H9 (cell line): ENCODE results near the gene NECAB2. TPM values are rescaled to one million over a fixed set of nuclear protein-coding genes. Genes with fewer than 3 reads are reported as not detected.

Experiments
- DNase-seq: peaks from one replicate; pipeline ENCODE4 v3.0.0-alpha.2; 2017
- H2AFZ ChIP-seq: one replicate; pipeline ENCODE4 v1.6.1; 2013; ENCODE audit warnings: mild to moderate bottlenecking, low read length, control low read depth, moderate library complexity
- H2AK5ac ChIP-seq: 2 replicates; pipeline ENCODE4 v1.6.1; 2013; ENCODE audit warnings: low read length, control low read depth, mixed read lengths; ENCODE audit not compliant: insufficient read length
- H2BK120ac ChIP-seq: one replicate; pipeline ENCODE4 v1.6.1; 2013; ENCODE audit warnings: low read depth, mild to moderate bottlenecking, low read length, control low read depth, inconsistent platforms; ENCODE audit not compliant: poor library complexity, severe bottlenecking
- H2BK12ac ChIP-seq: 2 replicates; pipeline ENCODE4 v1.6.1; 2013; ENCODE audit warnings: low read length, control low read depth, mixed read lengths, low read depth; ENCODE audit not compliant: insufficient read length
- H2BK15ac ChIP-seq: 2 replicates; pipeline ENCODE4 v1.6.1; 2013; ENCODE audit warnings: low read depth, low read length, control low read depth
- H2BK20ac ChIP-seq: one replicate; pipeline ENCODE4 v1.6.1; 2013; ENCODE audit warnings: low read depth, mild to moderate bottlenecking, low read length, control low read depth, inconsistent platforms; ENCODE audit not compliant: poor library complexity, severe bottlenecking
- H2BK5ac ChIP-seq: 2 replicates; pipeline ENCODE4 v1.6.1; 2013; ENCODE audit warnings: low read length, control low read depth, mixed read lengths; ENCODE audit not compliant: insufficient read length
- H3K14ac ChIP-seq: 2 replicates; pipeline ENCODE4 v1.6.1; 2013; ENCODE audit warnings: low read length, control low read depth; ENCODE audit not compliant: insufficient read depth
- H3K18ac ChIP-seq: 2 replicates; pipeline ENCODE4 v1.6.1; 2013; ENCODE audit warnings: low read depth, mild to moderate bottlenecking, mixed read lengths, low read length, control low read depth; ENCODE audit not compliant: insufficient read length
- H3K23ac ChIP-seq: 2 replicates; pipeline ENCODE4 v1.6.1; 2013; ENCODE audit warnings: low read length, control low read depth, mixed read lengths, low read depth; ENCODE audit not compliant: insufficient read length
- H3K23me2 ChIP-seq: 2 replicates; pipeline ENCODE4 v1.6.1; 2013; ENCODE audit warnings: low read depth, mild to moderate bottlenecking, mixed read lengths, low read length, control low read depth; ENCODE audit not compliant: insufficient read length, poor library complexity, severe bottlenecking
- H3K27ac ChIP-seq: 2 replicates; pipeline ENCODE4 v1.5.1; 2013; ENCODE audit warnings: low read length, control low read depth, mixed read lengths, low read depth; ENCODE audit not compliant: insufficient read length
- H3K27me3 ChIP-seq: 2 replicates; pipeline ENCODE4 v1.6.1; 2013; ENCODE audit warnings: low read length, control low read depth, inconsistent platforms; ENCODE audit not compliant: insufficient read depth
- H3K4ac ChIP-seq: 2 replicates; pipeline ENCODE4 v1.6.1; 2013; ENCODE audit warnings: low read depth, mild to moderate bottlenecking, control low read depth, inconsistent platforms, low read length, moderate library complexity
- H3K4me1 ChIP-seq: 2 replicates; pipeline ENCODE4 v1.6.1; 2013; ENCODE audit warnings: low read length, control low read depth, inconsistent platforms; ENCODE audit not compliant: insufficient read depth
- H3K4me2 ChIP-seq: 2 replicates; pipeline ENCODE4 v1.6.1; 2013; ENCODE audit warnings: low read length, control low read depth, mixed read lengths; ENCODE audit not compliant: insufficient read length, insufficient read depth
- H3K56ac ChIP-seq: 2 replicates; pipeline ENCODE4 v1.6.1; 2013; ENCODE audit warnings: low read depth, mild to moderate bottlenecking, mixed read lengths, low read length, control low read depth; ENCODE audit not compliant: insufficient read length
- H3K79me1 ChIP-seq: 2 replicates; pipeline ENCODE4 v1.6.1; 2013; ENCODE audit warnings: low read depth, mild to moderate bottlenecking, moderate library complexity, low read length, control low read depth, inconsistent platforms; ENCODE audit not compliant: insufficient read depth, poor library complexity, severe bottlenecking
- H3K79me2 ChIP-seq: 2 replicates; pipeline ENCODE4 v1.6.1; 2013; ENCODE audit warnings: low read length, control low read depth, inconsistent platforms; ENCODE audit not compliant: insufficient read depth
- H3K9ac ChIP-seq: 2 replicates; pipeline ENCODE4 v1.6.1; 2013; ENCODE audit warnings: low read length, control low read depth, mixed read lengths; ENCODE audit not compliant: insufficient read length; ENCODE audit errors: extremely low read depth
- H3K9me3 ChIP-seq: one replicate; pipeline ENCODE4 v1.6.1; 2013; ENCODE audit warnings: low read depth, low read length, inconsistent platforms; ENCODE audit not compliant: control insufficient read depth
- H3T11ph ChIP-seq: one replicate; pipeline ENCODE4 v1.6.1; 2013; ENCODE audit warnings: mild to moderate bottlenecking, low read length, control low read depth, inconsistent platforms
- H4K20me1 ChIP-seq: one replicate; pipeline ENCODE4 v1.6.1; 2013; ENCODE audit not compliant: control insufficient read depth, insufficient read length, insufficient read depth
- H4K5ac ChIP-seq: 2 replicates; pipeline ENCODE4 v1.6.1; 2013; ENCODE audit warnings: low read depth, mild to moderate bottlenecking, mixed read lengths, low read length, control low read depth; ENCODE audit not compliant: insufficient read length
- H4K8ac ChIP-seq: replicated peaks from 2 replicates; pipeline ENCODE4 v1.6.1; 2013; ENCODE audit warnings: low read length, control low read depth, mixed read lengths, low read depth; ENCODE audit not compliant: insufficient read length
- H4K91ac ChIP-seq: 2 replicates; pipeline ENCODE4 v1.6.1; 2013; ENCODE audit warnings: low read depth, mild to moderate bottlenecking, moderate library complexity, mixed read lengths, low read length, control low read depth; ENCODE audit not compliant: insufficient read length
- H3K27ac Mint-ChIP-seq, 3 experiments: 2 replicates in 2 of 3; 3 replicates in 1 of 3; pipeline ENCODE4 v1.8.0; 2020 to 2021; ENCODE audit warnings: mixed read lengths in 3 of 3, mild to moderate bottlenecking in 1 of 3, moderate library complexity in 1 of 3
- H3K27me3 Mint-ChIP-seq: 2 replicates; pipeline ENCODE4 v1.8.0; 2021; ENCODE audit warnings: low read depth, mild to moderate bottlenecking, moderate library complexity, mixed read lengths
- H3K36me3 Mint-ChIP-seq, 3 experiments: 2 replicates in 2 of 3; 3 replicates in 1 of 3; pipeline ENCODE4 v1.8.0; 2020 to 2021; ENCODE audit warnings: low read depth in 3 of 3, mixed read lengths in 3 of 3; ENCODE audit not compliant: insufficient read depth in 1 of 3
- H3K4me1 Mint-ChIP-seq, 2 experiments: 2 replicates each; pipeline ENCODE4 v1.8.0; 2020; ENCODE audit warnings: mixed read lengths in 2 of 2
- H3K4me3 Mint-ChIP-seq, 2 experiments: 2 replicates in 1 of 2; 3 replicates in 1 of 2; pipeline ENCODE4 v1.8.0; 2020 to 2021; ENCODE audit warnings: mild to moderate bottlenecking in 2 of 2, mixed read lengths in 2 of 2, moderate library complexity in 1 of 2
- H3K9me3 Mint-ChIP-seq, 2 experiments: 2 replicates in 1 of 2; 3 replicates in 1 of 2; pipeline ENCODE4 v1.8.0; 2020; ENCODE audit warnings: mild to moderate bottlenecking in 2 of 2, mixed read lengths in 2 of 2, moderate library complexity in 1 of 2
- CTCF ChIP-seq: fragments of 200-600 bp; sonication (generic); conservative IDR thresholded peaks from 3 replicates; pipeline ENCODE4 v1.8.0; 2021; ENCODE audit warnings: antibody characterized with exemption, mild to moderate bottlenecking
- WGBS: extraction: QIAGEN DNeasy Blood & Tissue Kit; methylation state at CpG from one replicate; pipeline ENCODE4 v1.1.7; 2013; ENCODE audit warnings: missing lambda C conversion rate, low lambda C conversion rate, mixed read lengths; ENCODE audit not compliant: insufficient read length; ENCODE audit errors: extremely low coverage; 5-methylcytosine and 5-hydroxymethylcytosine counted together
- total RNA-seq: library from RNA; stranded (reverse); gene quantifications from 2 replicates; pipeline ENCODE4 v1.2.1, GENCODE V29; 2021

Gene NECAB2
- total RNA-seq, 1 experiment from 2014 or later: 12.6 TPM

GRCh38 chr16:83939266-83939855 lies 28.7 kb upstream of the NECAB2 start:
- Histone ChIP-seq H3K27me3 (no peaks in the 10 kb centered on the region), H3K4ac (no peak overlapping the region), H2BK15ac (no peak overlapping the region), H3K9me3 (no peaks in the 10 kb centered on the region), H3K23me2 (no peaks in the 10 kb centered on the region), H2AK5ac (no peak overlapping the region), H2BK12ac (no peak overlapping the region), H3K79me2 (no peaks in the 10 kb centered on the region), H4K8ac (no peak overlapping the region), H3K27ac (no peak overlapping the region), H3K4me2 (no peak overlapping the region), H2AFZ (no peak overlapping the region), H2BK5ac (no peak overlapping the region), H3K14ac (no peak overlapping the region), H3K23ac (no peak overlapping the region), H3K18ac (no peak overlapping the region), H3K56ac (no peak overlapping the region), H2BK120ac (no peak overlapping the region), H3K4me1 (no peaks in the 10 kb centered on the region), H3K79me1 (no peaks in the 10 kb centered on the region), H4K20me1 (no peaks in the 10 kb centered on the region), H4K91ac (no peak overlapping the region), H3K9ac (no peak overlapping the region), H2BK20ac (no peak overlapping the region), H3T11ph (no peak overlapping the region), H4K5ac (no peak overlapping the region)
- Mint-ChIP-seq H3K36me3 (peaks cover 0 to 8% (median 6%) of the 10 kb centered on the region in 3 experiments; a peak in 3 of 7 replicates), H3K9me3 (no peaks in the 10 kb centered on the region), H3K27ac (no peak overlapping the region; a peak in 1 of 7 replicates), H3K4me1 (peaks cover 5 to 16% of the 10 kb centered on the region in 2 experiments), H3K4me3 (no peak overlapping the region), H3K27me3 (peaks cover 10% of the 10 kb centered on the region)
- no peak for TF ChIP-seq CTCF
- WGBS: no CpG with 5 or more reads among the region's 12 CpGs
- no peak for DNase-seq
